ENCODE data around the gene CALM1. TPM values are rescaled to one million over a fixed set of nuclear protein-coding genes. Genes with fewer than 3 reads are reported as not detected.
A peak's percentile ranks its signal among the peaks of the same experiment; 100 is the strongest.

CALM1 gene
- total and polyA plus RNA-seq, 5 donors = 301 to 508 (median 426) TPM

- peak in 1 of 2 donors; percentile 34 for ATAC-seq
- no peak overlapping the region for H3K27ac ChIP-seq (ENCODE audit: low read length)
- H3K4me3 ChIP-seq (ENCODE audit: low read length) = no peak overlapping the region
- H3K9me3 ChIP-seq (ENCODE audit: control insufficient read depth, low read length) = no peaks in the 10 kb centered on the region
- intact Hi-C loops (cut with DNase I) = no loop called here
- WGBS = 76% methylated on average over 16 of the region's 16 CpGs
- H3K4me1 ChIP-seq (ENCODE audit: control insufficient read depth, insufficient read depth, low read length) = no peaks in the 10 kb centered on the region
- no peak for DNase-seq
- no peaks in the 10 kb centered on the region for H3K27me3 ChIP-seq (ENCODE audit: control insufficient read depth, insufficient read depth)
Observed at GRCh38 chr14:90443161-90444076, 46.6 kb downstream of the CALM1 start.

DNA sequence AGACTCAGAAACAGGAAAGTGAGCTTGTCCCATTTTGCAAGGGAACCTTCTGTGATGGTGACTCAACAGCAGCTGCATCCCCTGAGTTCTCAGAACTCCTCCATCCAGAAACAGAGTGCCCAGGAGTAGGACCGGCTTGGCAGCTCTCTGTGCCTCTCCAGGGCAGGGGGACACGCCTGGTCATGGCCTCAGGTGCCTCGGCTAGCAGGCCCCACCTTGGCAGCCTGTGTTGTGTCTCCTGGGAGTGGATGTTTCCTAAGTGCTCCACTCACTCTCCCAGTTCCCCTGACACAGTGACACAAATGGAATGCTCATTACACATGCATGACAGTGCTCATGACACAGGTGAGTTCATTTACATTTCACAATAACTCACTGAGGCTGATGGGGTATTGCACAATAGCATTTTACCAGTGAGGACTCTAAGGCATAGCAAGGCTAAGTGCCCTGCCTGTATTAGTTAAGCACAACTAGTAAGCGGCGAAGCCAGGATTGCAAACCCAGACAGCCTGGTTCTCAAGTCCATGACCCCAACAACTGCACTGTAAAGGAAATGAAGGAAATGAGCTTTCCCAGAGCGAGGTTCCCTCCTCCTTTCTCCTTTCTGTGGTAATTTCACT, 47.4 kb downstream of the CALM1 start:
- ATAC-seq (no peak), DNase-seq (no peak)
- H3K4me3 ChIP-seq (ENCODE audit: low read length) = no peak overlapping the region
- intact Hi-C loops (cut with DNase I) = no loop called here
- 66% methylated on average over 6 of the region's 6 CpGs for WGBS
- no peak overlapping the region for H3K27ac ChIP-seq (ENCODE audit: low read length)
- H3K9me3 ChIP-seq (ENCODE audit: control insufficient read depth, low read length) = no peaks in the 10 kb centered on the region
- no peaks in the 10 kb centered on the region for H3K4me1 ChIP-seq (ENCODE audit: control insufficient read depth, insufficient read depth, low read length)
- H3K27me3 ChIP-seq (ENCODE audit: control insufficient read depth, insufficient read depth) = no peaks in the 10 kb centered on the region

DNA sequence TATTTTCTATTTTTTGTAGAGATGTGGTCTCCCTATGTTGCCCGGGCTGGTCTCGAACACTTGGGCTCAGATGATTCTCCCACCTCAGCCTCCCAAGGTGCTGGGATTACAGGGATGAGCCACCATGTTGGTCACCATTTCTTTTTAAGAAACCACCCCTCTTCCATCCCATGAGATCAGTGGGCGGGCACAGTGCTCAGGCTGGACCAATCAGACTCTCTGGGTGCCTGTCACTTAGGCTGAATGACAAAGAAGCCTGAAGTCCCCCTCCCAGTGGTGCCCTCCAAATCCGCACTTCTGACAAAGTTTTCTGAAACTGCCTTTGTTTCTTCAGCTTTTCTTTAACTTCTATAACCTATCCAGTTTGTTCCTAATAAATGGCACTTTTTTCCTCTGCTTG, 48.2 kb downstream of the CALM1 start:
- H3K4me1 ChIP-seq (ENCODE audit: control insufficient read depth, insufficient read depth, low read length) = no peaks in the 10 kb centered on the region
- H3K9me3 ChIP-seq (ENCODE audit: control insufficient read depth, low read length) = no peaks in the 10 kb centered on the region
- ATAC-seq = no peak
- 91% methylated on average over 4 of the region's 4 CpGs for WGBS
- no peak overlapping the region for H3K27ac ChIP-seq (ENCODE audit: low read length)
- H3K4me3 ChIP-seq (ENCODE audit: low read length) = no peak overlapping the region
- H3K27me3 ChIP-seq (ENCODE audit: control insufficient read depth, insufficient read depth) = no peaks in the 10 kb centered on the region
- DNase-seq = no peak
- intact Hi-C loops (cut with DNase I) = no loop called here

GRCh38 chr14:90446405-90446804, 49.6 kb downstream of the CALM1 start:
- ATAC-seq (no peak), DNase-seq (no peak)
- H3K4me1 ChIP-seq (ENCODE audit: control insufficient read depth, insufficient read depth, low read length) = no peaks in the 10 kb centered on the region
- WGBS = 76% methylated on average over 4 of the region's 4 CpGs
- H3K27me3 ChIP-seq (ENCODE audit: control insufficient read depth, insufficient read depth) = no peaks in the 10 kb centered on the region
- H3K9me3 ChIP-seq (ENCODE audit: control insufficient read depth, low read length) = no peaks in the 10 kb centered on the region
- H3K4me3 ChIP-seq (ENCODE audit: low read length) = no peak overlapping the region
- intact Hi-C loops (cut with DNase I) = no loop called here
- no peak overlapping the region for H3K27ac ChIP-seq (ENCODE audit: low read length)

DNA sequence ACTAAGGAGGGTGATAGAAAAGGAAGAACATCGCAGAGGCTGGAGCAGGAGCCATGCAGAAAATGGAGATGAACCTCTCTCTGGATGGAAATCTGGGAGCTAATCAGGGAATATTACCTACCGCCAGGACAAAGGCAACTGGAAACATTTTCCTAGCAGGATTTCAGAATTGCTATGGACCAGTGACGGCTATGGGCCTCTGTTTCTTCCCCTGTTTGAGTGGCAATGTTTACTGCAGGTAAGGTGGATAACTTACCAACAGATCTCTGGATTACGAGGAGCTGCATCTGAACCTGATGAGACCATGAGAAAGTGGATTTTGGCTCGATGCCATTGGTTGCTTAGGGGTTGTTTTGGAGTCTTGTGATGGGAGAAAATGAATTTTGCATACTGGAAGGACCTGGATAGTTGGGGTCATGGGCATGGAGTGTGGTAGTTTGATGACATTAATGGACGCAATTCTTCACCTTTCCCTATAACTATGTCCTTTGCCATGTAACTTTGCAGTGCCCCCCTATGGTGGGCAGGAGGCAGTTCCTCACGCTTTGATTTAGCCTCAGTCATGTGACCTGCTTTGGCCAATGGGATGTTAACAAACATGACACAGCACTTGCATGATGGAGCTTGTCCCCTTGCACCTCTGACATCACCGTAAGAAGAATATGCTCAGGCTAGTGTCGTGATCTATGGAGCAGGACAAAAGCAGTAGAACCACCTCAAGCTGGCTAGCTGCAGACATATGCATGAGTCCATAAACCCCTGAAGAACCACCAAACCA, 51.1 kb downstream of the CALM1 start:
- DNase-seq (no peak), ATAC-seq (no peak)
- 93% methylated on average over 9 of the region's 9 CpGs for whole genome bisulfite sequencing
- no peaks in the 10 kb centered on the region for H3K4me1 ChIP-seq (ENCODE audit: control insufficient read depth, insufficient read depth, low read length)
- no peak overlapping the region for H3K27ac ChIP-seq (ENCODE audit: low read length)
- H3K9me3 ChIP-seq (ENCODE audit: control insufficient read depth, low read length) = no peaks in the 10 kb centered on the region
- no peak overlapping the region for H3K4me3 ChIP-seq (ENCODE audit: low read length)
- intact Hi-C loops (cut with DNase I) = no loop called here
- no peaks in the 10 kb centered on the region for H3K27me3 ChIP-seq (ENCODE audit: control insufficient read depth, insufficient read depth)

DNA sequence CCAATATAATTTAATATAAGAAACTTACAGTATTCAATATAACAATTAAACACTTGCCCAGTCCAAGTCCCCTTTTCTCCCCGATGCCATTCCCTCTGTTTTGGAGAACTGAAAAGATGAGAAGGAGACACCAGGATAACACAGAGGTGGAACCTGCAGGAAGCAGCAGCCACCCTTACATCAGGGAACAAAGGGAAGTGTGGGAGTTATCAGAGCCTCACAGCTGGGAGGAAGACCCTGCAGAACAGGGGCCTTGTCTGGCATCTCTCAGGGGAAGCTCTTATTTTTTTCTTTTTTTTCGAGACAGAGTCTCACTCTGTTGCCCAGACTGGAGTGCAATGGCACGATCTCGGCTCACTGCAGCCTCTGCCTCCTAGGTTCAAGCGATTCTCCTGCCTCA, 52.6 kb downstream of the CALM1 start:
- WGBS = 54% methylated on average over 5 of the region's 5 CpGs

DNA sequence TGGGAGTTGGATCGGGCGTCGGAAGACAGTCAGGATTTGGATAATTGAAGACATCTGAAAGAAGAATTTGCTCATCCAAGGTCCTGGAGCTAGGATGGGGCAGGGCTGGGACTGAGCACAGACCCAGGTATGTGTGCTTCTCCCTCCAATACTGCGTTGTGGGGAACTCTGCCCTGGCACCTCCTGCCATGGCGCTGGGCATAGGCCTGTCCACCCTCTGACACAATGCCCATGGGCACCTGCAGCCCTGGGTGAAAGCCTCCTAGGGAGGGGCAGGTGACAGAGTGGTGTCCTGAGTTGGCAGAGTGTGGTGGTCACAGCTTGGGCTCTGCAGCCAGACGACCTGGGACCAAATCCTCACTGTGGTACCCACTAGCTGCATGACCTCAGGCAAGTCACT, 53.3 kb downstream of the CALM1 start:
- DNase-seq (no peak), ATAC-seq (no peak)
- 93% methylated on average over 6 of the region's 6 CpGs for WGBS
- Histone ChIP-seq H3K9me3 (ENCODE audit: control insufficient read depth, low read length) (no peaks in the 10 kb centered on the region), H3K4me3 (ENCODE audit: low read length) (no peak overlapping the region), H3K27me3 (ENCODE audit: control insufficient read depth, insufficient read depth) (no peaks in the 10 kb centered on the region), H3K4me1 (ENCODE audit: control insufficient read depth, insufficient read depth, low read length) (peaks cover 3% of the 10 kb centered on the region), H3K27ac (ENCODE audit: low read length) (no peak overlapping the region)
- intact Hi-C loops (cut with DNase I) = no loop called here

More for the DNA sequence above, 52.6 kb downstream of the CALM1 start:
- Histone ChIP-seq H3K9me3 (ENCODE audit: control insufficient read depth, low read length) (no peaks in the 10 kb centered on the region), H3K27me3 (ENCODE audit: control insufficient read depth, insufficient read depth) (no peaks in the 10 kb centered on the region), H3K27ac (ENCODE audit: low read length) (no peak overlapping the region), H3K4me3 (ENCODE audit: low read length) (no peak overlapping the region), H3K4me1 (ENCODE audit: control insufficient read depth, insufficient read depth, low read length) (peaks cover 3% of the 10 kb centered on the region)
- intact Hi-C loops (cut with DNase I) = no loop called here
- DNase-seq = no peak
- ATAC-seq = no peak

DNA sequence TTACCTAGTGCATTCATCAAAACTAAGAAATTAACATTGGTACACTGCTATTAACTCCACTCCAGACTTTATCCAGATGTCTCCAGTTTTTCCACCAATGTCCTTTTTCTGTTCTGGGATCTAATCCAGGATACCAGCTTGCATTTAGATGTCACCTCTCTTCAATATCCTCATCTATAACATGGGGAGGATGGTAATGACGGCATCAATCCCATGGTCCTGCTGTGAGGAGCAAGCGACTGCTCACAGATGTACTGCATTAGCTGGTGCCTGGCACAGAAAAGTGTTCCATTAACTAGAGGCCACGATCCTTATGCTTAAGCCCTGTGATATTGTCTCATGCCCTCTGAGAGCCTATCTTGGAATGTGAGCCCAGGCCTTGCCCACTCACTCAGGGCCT, 53.8 kb downstream of the CALM1 start:
- intact Hi-C loops (cut with DNase I) = no loop called here
- H3K27me3 ChIP-seq (ENCODE audit: control insufficient read depth, insufficient read depth) = no peaks in the 10 kb centered on the region
- peaks cover 3% of the 10 kb centered on the region for H3K4me1 ChIP-seq (ENCODE audit: control insufficient read depth, insufficient read depth, low read length)
- H3K9me3 ChIP-seq (ENCODE audit: control insufficient read depth, low read length) = no peaks in the 10 kb centered on the region
- no peak overlapping the region for H3K27ac ChIP-seq (ENCODE audit: low read length)
- no peak overlapping the region for H3K4me3 ChIP-seq (ENCODE audit: low read length)
- ATAC-seq = no peak
- whole genome bisulfite sequencing = 90% methylated on average over 3 of the region's 3 CpGs
- no peak for DNase-seq

GRCh38 chr14:90451443-90451842, 54.6 kb downstream of the CALM1 start:
- Histone ChIP-seq H3K4me1 (ENCODE audit: control insufficient read depth, insufficient read depth, low read length) (peaks cover 3% of the 10 kb centered on the region), H3K4me3 (ENCODE audit: low read length) (no peak overlapping the region), H3K27me3 (ENCODE audit: control insufficient read depth, insufficient read depth) (no peaks in the 10 kb centered on the region), H3K9me3 (ENCODE audit: control insufficient read depth, low read length) (no peaks in the 10 kb centered on the region), H3K27ac (ENCODE audit: low read length) (no peak overlapping the region)
- no peak for DNase-seq
- intact Hi-C loops (cut with DNase I) = no loop called here
- WGBS = 95% methylated on average over 13 of the region's 13 CpGs
- no peak for ATAC-seq

DNA sequence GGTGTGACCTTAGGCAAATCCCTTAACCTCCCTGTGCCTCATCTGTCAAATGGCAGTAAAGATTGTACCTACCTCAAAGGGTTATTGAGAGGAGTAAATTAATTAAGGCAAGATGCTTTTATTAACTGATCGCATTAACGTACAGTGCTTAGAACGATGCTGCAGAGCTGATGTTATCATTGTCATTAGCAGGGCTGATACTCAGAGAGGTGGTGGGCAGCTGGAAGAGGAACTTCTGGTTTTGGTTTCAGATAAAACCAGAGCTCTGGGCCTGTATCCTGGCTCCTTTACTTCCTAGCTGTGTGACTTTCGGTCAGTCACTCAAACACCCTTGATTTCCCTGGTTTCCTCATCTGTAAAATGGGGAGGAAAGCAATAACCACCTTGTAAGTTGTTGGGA, 55.1 kb downstream of the CALM1 start:
- Histone ChIP-seq H3K27me3 (ENCODE audit: control insufficient read depth, insufficient read depth) (no peaks in the 10 kb centered on the region), H3K27ac (ENCODE audit: low read length) (no peak overlapping the region), H3K4me3 (ENCODE audit: low read length) (no peak overlapping the region), H3K9me3 (ENCODE audit: control insufficient read depth, low read length) (no peaks in the 10 kb centered on the region), H3K4me1 (ENCODE audit: control insufficient read depth, insufficient read depth, low read length) (peaks cover 3% of the 10 kb centered on the region)
- ATAC-seq (no peak), DNase-seq (no peak)
- WGBS = 83% methylated on average over 4 of the region's 4 CpGs
- intact Hi-C loops (cut with DNase I) = no loop called here

GRCh38 chr14:90452366-90452765, 55.5 kb downstream of the CALM1 start:
- Histone ChIP-seq H3K4me3 (ENCODE audit: low read length) (no peak overlapping the region), H3K9me3 (ENCODE audit: control insufficient read depth, low read length) (no peaks in the 10 kb centered on the region), H3K4me1 (ENCODE audit: control insufficient read depth, insufficient read depth, low read length) (peaks cover 3% of the 10 kb centered on the region), H3K27ac (ENCODE audit: low read length) (no peak overlapping the region), H3K27me3 (ENCODE audit: control insufficient read depth, insufficient read depth) (no peaks in the 10 kb centered on the region)
- WGBS = 81% methylated on average over 6 of the region's 6 CpGs
- intact Hi-C loops (cut with DNase I) = no loop called here
- DNase-seq (no peak), ATAC-seq (no peak)

All from right cardiac atrium (tissue), 5 donors.